H1 (cell line): ENCODE results near the gene IMPDH1. TPM values are rescaled to one million over a fixed set of nuclear protein-coding genes. Genes with fewer than 3 reads are reported as not detected.

ENCODE experiments used
- CTCF ChIA-PET: fragments of 300-600 bp; sonication (Branson Sonifier 250); formaldehyde crosslinking; loops from one replicate; lab custom pipeline; 2021; ENCODE audit not compliant: partially characterized antibody; lab: Charles Lee
- POLR2A ChIA-PET: fragments of 300-600 bp; sonication (Branson Sonifier 250); formaldehyde crosslinking; loops from one replicate; lab custom pipeline; 2021; ENCODE audit warnings: inconsistent platforms; ENCODE audit not compliant: partially characterized antibody; lab: Charles Lee
- DNase-seq, 2 experiments: peaks; one replicate each; pipeline versions ENCODE4 v3.0.0 to v3.0.0-alpha.2; 2010 to 2022; ENCODE audit warnings: low spot score in 2 of 2, low read depth in 1 of 2, mixed read lengths in 1 of 2
- FAIRE-seq: peaks from 2 replicates; lab custom pipeline; 2011; peaks lifted over from hg19 to GRCh38; lab: Jason Lieb, UNC
- H2AFZ ChIP-seq: 2 replicates; pipeline ENCODE4 v1.8.1; 2012; ENCODE audit warnings: low read length, inconsistent platforms
- H2AK5ac ChIP-seq: 2 replicates; pipeline ENCODE4 v1.6.1; 2013; ENCODE audit warnings: low read depth, low read length
- H2BK120ac ChIP-seq: replicated peaks from 2 replicates; pipeline ENCODE3; 2013; ENCODE audit warnings: low read depth, low read length, inconsistent platforms
- H2BK12ac ChIP-seq: 2 replicates; pipeline ENCODE4 v1.6.1; 2013; ENCODE audit warnings: low read depth, low read length
- H2BK15ac ChIP-seq: 2 replicates; pipeline ENCODE4 v1.6.1; 2013; ENCODE audit warnings: low read length
- H2BK20ac ChIP-seq: 2 replicates; pipeline ENCODE4 v1.6.1; 2013; ENCODE audit warnings: low read length
- H2BK5ac ChIP-seq: 2 replicates; pipeline ENCODE4 v1.6.1; 2013; ENCODE audit warnings: low read depth, low read length
- H3K14ac ChIP-seq: 2 replicates; pipeline ENCODE4 v1.6.1; 2013; ENCODE audit warnings: inconsistent platforms; ENCODE audit not compliant: insufficient read length
- H3K18ac ChIP-seq: 2 replicates; pipeline ENCODE4 v1.6.1; 2013; ENCODE audit warnings: low read length; ENCODE audit errors: extremely low read depth
- H3K23ac ChIP-seq: 2 replicates; pipeline ENCODE4 v1.6.1; 2013; ENCODE audit warnings: inconsistent platforms; ENCODE audit not compliant: insufficient read length
- H3K23me2 ChIP-seq: 2 replicates; pipeline ENCODE4 v1.6.1; 2013; ENCODE audit warnings: low read depth, low read length
- H3K27ac ChIP-seq: 2 replicates; pipeline ENCODE4 v1.6.1; 2011; ENCODE audit warnings: low read depth, low read length, inconsistent platforms
- H3K27me3 ChIP-seq, 4 experiments: replicated peaks in 1 of 4; 1 replicate in 1 of 4; 2 replicates in 3 of 4; pipeline versions ENCODE4 v1.6.1 to v1.8.1; 2011 to 2013; ENCODE audit warnings: low read length in 3 of 4, mild to moderate bottlenecking in 3 of 4, inconsistent platforms in 2 of 4, mixed read lengths in 2 of 4, moderate library complexity in 1 of 4; ENCODE audit not compliant: control insufficient read depth in 3 of 4, insufficient read depth in 3 of 4; ENCODE audit errors: extremely low read depth in 1 of 4
- H3K36me3 ChIP-seq, 4 experiments: 2 replicates each; pipeline versions ENCODE4 v1.6.1 to v1.8.1; 2011 to 2013; ENCODE audit warnings: mild to moderate bottlenecking in 4 of 4, low read length in 3 of 4, moderate library complexity in 2 of 4, control low read depth in 1 of 4, inconsistent platforms in 1 of 4; ENCODE audit not compliant: insufficient read depth in 4 of 4, control insufficient read depth in 2 of 4
- H3K4ac ChIP-seq: replicated peaks from 2 replicates; pipeline ENCODE3; 2013; ENCODE audit warnings: low read length, low read depth, mixed read lengths, inconsistent platforms; ENCODE audit not compliant: insufficient read length
- H3K4me1 ChIP-seq, 4 experiments: replicated peaks in 1 of 4; 1 replicate in 1 of 4; 2 replicates in 3 of 4; pipeline versions ENCODE4 v1.6.1 to v1.8.1; 2011 to 2013; ENCODE audit warnings: low read length in 3 of 4, inconsistent platforms in 2 of 4, mixed read lengths in 1 of 4; ENCODE audit not compliant: insufficient read depth in 4 of 4, control insufficient read depth in 3 of 4
- H3K4me2 ChIP-seq, 2 experiments: 2 replicates each; pipeline versions ENCODE4 v1.6.1 to v1.8.1; 2011 to 2013; ENCODE audit warnings: low read depth in 2 of 2, low read length in 2 of 2, control low read depth in 1 of 2, inconsistent platforms in 1 of 2, mild to moderate bottlenecking in 1 of 2; ENCODE audit not compliant: insufficient read depth in 1 of 2
- H3K4me3 ChIP-seq, 4 experiments: fragments of 200-600, 300-600 bp in 1 of 4; sonication (generic), shearing (Covaris generic), sonication (Bioruptor Twin) in 1 of 4; 2 replicates each; pipeline versions ENCODE4 v1.5.1 to v1.8.1; 2011 to 2016; ENCODE audit warnings: low read length in 4 of 4, low read depth in 3 of 4, control low read depth in 2 of 4, inconsistent platforms in 2 of 4, mild to moderate bottlenecking in 2 of 4, mixed read lengths in 1 of 4, moderate library complexity in 1 of 4; ENCODE audit not compliant: insufficient read depth in 2 of 4; ENCODE audit errors: extremely low read depth in 1 of 4
- H3K56ac ChIP-seq: replicated peaks from 2 replicates; pipeline ENCODE3; 2013; ENCODE audit warnings: low read depth, mild to moderate bottlenecking, mixed read lengths, low read length, inconsistent platforms; ENCODE audit not compliant: insufficient read length
- H3K79me1 ChIP-seq: 2 replicates; pipeline ENCODE4 v1.6.1; 2013; ENCODE audit warnings: low read depth, low read length, control low read depth
- H3K79me2 ChIP-seq, 2 experiments: 2 replicates each; pipeline versions ENCODE4 v1.6.1 to v1.8.1; 2012 to 2013; ENCODE audit warnings: low read length in 2 of 2, mild to moderate bottlenecking in 2 of 2, inconsistent platforms in 1 of 2; ENCODE audit not compliant: insufficient read depth in 2 of 2, control insufficient read depth in 1 of 2
- H3K9ac ChIP-seq, 4 experiments: replicated peaks in 1 of 4; 1 replicate in 1 of 4; 2 replicates in 3 of 4; pipeline versions ENCODE4 v1.6.1 to v1.8.1; 2011 to 2013; ENCODE audit warnings: low read depth in 3 of 4, low read length in 3 of 4, control low read depth in 2 of 4, mild to moderate bottlenecking in 2 of 4, moderate library complexity in 2 of 4, inconsistent platforms in 1 of 4; ENCODE audit errors: extremely low read depth in 1 of 4
- H3K9me3 ChIP-seq, 2 experiments: 2 replicates each; pipeline versions ENCODE4 v1.6.1 to v1.8.1; 2012 to 2013; ENCODE audit warnings: mild to moderate bottlenecking in 2 of 2, moderate library complexity in 2 of 2, control low read depth in 1 of 2, inconsistent platforms in 1 of 2, low read depth in 1 of 2, low read length in 1 of 2, mixed read lengths in 1 of 2; ENCODE audit not compliant: insufficient read depth in 2 of 2
- H4K20me1 ChIP-seq, 2 experiments: replicated peaks in 1 of 2; 2 replicates each; pipeline versions ENCODE3 to v1.8.1; 2011 to 2013; ENCODE audit warnings: inconsistent platforms in 2 of 2, low read length in 2 of 2, mild to moderate bottlenecking in 1 of 2; ENCODE audit not compliant: insufficient read depth in 2 of 2, control insufficient read depth in 1 of 2
- H4K5ac ChIP-seq: 2 replicates; pipeline ENCODE4 v1.6.1; 2013; ENCODE audit warnings: low read length, low read depth, mixed read lengths, inconsistent platforms; ENCODE audit not compliant: insufficient read length
- H4K8ac ChIP-seq: 2 replicates; pipeline ENCODE4 v1.8.0; 2013; ENCODE audit warnings: mild to moderate bottlenecking, moderate library complexity, low read length, inconsistent platforms; ENCODE audit not compliant: insufficient read depth; ENCODE audit errors: extremely low read depth
- H4K91ac ChIP-seq: replicated peaks from 2 replicates; pipeline ENCODE3; 2013; ENCODE audit warnings: low read length, mixed read lengths, inconsistent platforms; ENCODE audit not compliant: insufficient read length
- BACH1 ChIP-seq: IDR thresholded peaks from 2 replicates; pipeline ENCODE4 v1.6.1; 2012; ENCODE audit warnings: low read length, improper control_type of control experiment
- EP300 ChIP-seq, 2 experiments: IDR thresholded peaks; 1 replicate in 1 of 2; 2 replicates in 1 of 2; pipeline ENCODE4 v1.6.1; 2011 to 2012; ENCODE audit warnings: low read depth in 2 of 2, low read length in 2 of 2, mild to moderate bottlenecking in 2 of 2, borderline replicate concordance in 1 of 2, inconsistent platforms in 1 of 2, moderate library complexity in 1 of 2
- WGBS, 2 experiments: shearing (Covaris generic) in 1 of 2; methylation state at CpG; one replicate each; pipeline versions ENCODE4 v1.1.6 to v1.1.7; 2013 to 2015; ENCODE audit warnings: low lambda C conversion rate in 2 of 2, mixed read lengths in 2 of 2, inconsistent platforms in 1 of 2, low coverage in 1 of 2, missing lambda C conversion rate in 1 of 2; ENCODE audit not compliant: insufficient replicate concordance in 2 of 2, insufficient coverage in 1 of 2, insufficient read length in 1 of 2; ENCODE audit errors: extremely low coverage in 1 of 2, missing lambda C conversion rate in 1 of 2; 5-methylcytosine and 5-hydroxymethylcytosine counted together
- polyA plus RNA-seq, 7 experiments: library from polyadenylated mRNA; depleted of rRNA in 3 of 7; stranded (reverse) in 5 of 7; unstranded in 2 of 7; fragments of >200 nt in 5 of 7; fragments of 200-250 nt in 2 of 7; gene quantifications; 1 replicate in 5 of 7; 2 replicates in 1 of 7; 4 replicates in 1 of 7; pipeline versions ENCODE4 v1.2.1 to v1.2.3, GENCODE V29; 2011 to 2013; ENCODE audit warnings: missing spikeins in 2 of 7, mixed read lengths in 2 of 7
- total RNA-seq: library from RNA; stranded (reverse); fragmentation: NEBNext Ultra II Directional; extraction: Animal tissue kit (Norgen Biotek cat#: 25700); gene quantifications from 2 replicates; pipeline ENCODE4 v1.2.1, GENCODE V29; 2021
- TF ChIP-seq, protein P1 (sequence below): IDR thresholded peaks from 2 replicates; pipeline ENCODE4 v1.6.1; 2012; ENCODE audit warnings: inconsistent platforms
- TF ChIP-seq, protein P2 (sequence below): IDR thresholded peaks from 2 replicates; pipeline ENCODE4 v1.6.1; 2012; ENCODE audit warnings: inconsistent platforms
- TF ChIP-seq, protein P3 (sequence below): IDR thresholded peaks from 2 replicates; pipeline ENCODE4 v1.6.1; 2011; ENCODE audit warnings: low read length, improper control_type of control experiment

The IMPDH1 gene
- total and polyA plus RNA-seq, 2 of the 8 experiments (the other 6 are each of a cell fraction or from before 2014, with no cell fraction given), result 45.8 TPM

DNA sequence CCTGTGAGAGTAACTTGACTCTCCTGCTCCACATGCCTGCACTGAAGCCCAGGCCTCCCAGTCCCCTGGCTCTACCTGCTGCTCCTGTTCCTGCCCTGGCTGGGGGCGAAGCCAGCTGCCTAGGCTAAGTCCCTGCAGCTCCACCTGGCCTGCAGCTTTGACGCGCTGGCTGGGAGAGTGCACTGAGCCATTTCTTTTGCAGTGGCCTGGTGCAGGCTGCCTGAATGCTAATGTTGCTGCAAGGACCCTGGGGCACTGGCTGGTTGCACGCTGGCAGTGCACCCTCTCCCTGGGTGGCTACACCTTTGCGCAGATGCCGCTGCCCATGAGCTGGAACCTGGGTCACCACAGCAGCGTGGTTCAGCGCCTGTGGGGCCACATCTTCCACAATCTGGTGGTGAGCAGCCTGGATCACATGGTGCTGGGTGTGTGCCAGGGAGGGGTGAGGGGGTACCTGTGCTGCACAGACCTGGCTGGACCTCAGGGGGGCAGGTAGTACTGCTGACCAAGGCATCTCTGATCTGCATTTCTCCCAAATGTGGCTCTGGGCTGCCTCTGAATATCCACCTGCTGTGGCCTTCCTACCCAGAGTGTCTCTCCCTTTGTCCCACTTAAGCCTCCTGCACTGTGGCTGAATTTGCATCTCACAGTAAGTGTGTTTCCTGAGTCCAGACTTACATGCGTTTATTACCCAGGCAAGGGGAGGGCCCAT, 20.0 kb downstream of the IMPDH1 start:
- ChIA-PET CTCF (interaction anchor here (0.8 to 19.2 kb wide), 13 partner anchors 10 to 276 kb away, joined by 3 to 345 read pairs (median 12); partner anchors contain the start of genes PRRT4 and RBM28), POLR2A (interaction anchor here (0.7 to 1.4 kb wide), 8 partner anchors 8 to 46 kb away, joined by 3 to 6 read pairs (median 4); partner anchors contain the start of gene RBM28)
- Histone ChIP-seq H2BK12ac (peak overlapping the region; percentile 50; the same call in 1 of the 2 replicates), H3K79me1 (no peaks in the 10 kb centered on the region), H4K20me1 (no peaks in the 10 kb centered on the region), H2AFZ (no peak overlapping the region), H2BK15ac (no peak overlapping the region), H2AK5ac (no peak overlapping the region), H3K4me2 (no peak overlapping the region), H3K4ac (no peak overlapping the region), H3K23me2 (no peaks in the 10 kb centered on the region; the same call in 1 of the 2 replicates), H4K91ac (no peak overlapping the region), H2BK5ac (no peak overlapping the region), H3K79me2 (no peaks in the 10 kb centered on the region), H3K4me1 (peaks cover 0 to 11% (median 9%) of the 10 kb centered on the region in 4 experiments; a peak in 6 of 7 replicates), H3K9ac (no peak overlapping the region), H3K4me3 (no peak overlapping the region), H3K27me3 (peaks cover 0 to 6% (median 0%) of the 10 kb centered on the region in 4 experiments; a peak in 2 of 7 replicates), H3K36me3 (no peaks in the 10 kb centered on the region), H3K27ac (no peak overlapping the region), H3K23ac (no peak overlapping the region), H3K18ac (peak overlapping the region; percentile 38; the same call in 1 of the 2 replicates), H2BK20ac (no peak overlapping the region), H2BK120ac (no peak overlapping the region), H4K5ac (no peak overlapping the region), H3K56ac (no peak overlapping the region), H3K14ac (no peak overlapping the region), H3K9me3 (no peaks in the 10 kb centered on the region), H4K8ac (peak overlapping the region; percentile 36; the same call in 1 of the 2 replicates)
- WGBS, 2 experiments, result 80% methylated on average over 9 of the region's 9 CpGs; no CpG with 5 or more reads in 1 of the 2 experiments
- no peak for TF ChIP-seq EP300 (IDR thresholded peaks at IDR 0.05; ENCODE audit: borderline replicate concordance in 1 of 2, low read depth in 2 of 2, low read length in 2 of 2)
- TF ChIP-seq BACH1, result no peak
- TF ChIP-seq, protein P1, sequence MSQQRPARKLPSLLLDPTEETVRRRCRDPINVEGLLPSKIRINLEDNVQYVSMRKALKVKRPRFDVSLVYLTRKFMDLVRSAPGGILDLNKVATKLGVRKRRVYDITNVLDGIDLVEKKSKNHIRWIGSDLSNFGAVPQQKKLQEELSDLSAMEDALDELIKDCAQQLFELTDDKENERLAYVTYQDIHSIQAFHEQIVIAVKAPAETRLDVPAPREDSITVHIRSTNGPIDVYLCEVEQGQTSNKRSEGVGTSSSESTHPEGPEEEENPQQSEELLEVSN, result peak; percentile 48
- TF ChIP-seq, protein P2, sequence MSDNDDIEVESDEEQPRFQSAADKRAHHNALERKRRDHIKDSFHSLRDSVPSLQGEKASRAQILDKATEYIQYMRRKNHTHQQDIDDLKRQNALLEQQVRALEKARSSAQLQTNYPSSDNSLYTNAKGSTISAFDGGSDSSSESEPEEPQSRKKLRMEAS, result peak; percentile 77
- TF ChIP-seq, protein P3, sequence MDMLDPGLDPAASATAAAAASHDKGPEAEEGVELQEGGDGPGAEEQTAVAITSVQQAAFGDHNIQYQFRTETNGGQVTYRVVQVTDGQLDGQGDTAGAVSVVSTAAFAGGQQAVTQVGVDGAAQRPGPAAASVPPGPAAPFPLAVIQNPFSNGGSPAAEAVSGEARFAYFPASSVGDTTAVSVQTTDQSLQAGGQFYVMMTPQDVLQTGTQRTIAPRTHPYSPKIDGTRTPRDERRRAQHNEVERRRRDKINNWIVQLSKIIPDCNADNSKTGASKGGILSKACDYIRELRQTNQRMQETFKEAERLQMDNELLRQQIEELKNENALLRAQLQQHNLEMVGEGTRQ, result no peak
- DNase-seq (no peak), FAIRE-seq (no peak)
